ENCODE measurements around the gene CECR2.

The CECR2 gene

DNA sequence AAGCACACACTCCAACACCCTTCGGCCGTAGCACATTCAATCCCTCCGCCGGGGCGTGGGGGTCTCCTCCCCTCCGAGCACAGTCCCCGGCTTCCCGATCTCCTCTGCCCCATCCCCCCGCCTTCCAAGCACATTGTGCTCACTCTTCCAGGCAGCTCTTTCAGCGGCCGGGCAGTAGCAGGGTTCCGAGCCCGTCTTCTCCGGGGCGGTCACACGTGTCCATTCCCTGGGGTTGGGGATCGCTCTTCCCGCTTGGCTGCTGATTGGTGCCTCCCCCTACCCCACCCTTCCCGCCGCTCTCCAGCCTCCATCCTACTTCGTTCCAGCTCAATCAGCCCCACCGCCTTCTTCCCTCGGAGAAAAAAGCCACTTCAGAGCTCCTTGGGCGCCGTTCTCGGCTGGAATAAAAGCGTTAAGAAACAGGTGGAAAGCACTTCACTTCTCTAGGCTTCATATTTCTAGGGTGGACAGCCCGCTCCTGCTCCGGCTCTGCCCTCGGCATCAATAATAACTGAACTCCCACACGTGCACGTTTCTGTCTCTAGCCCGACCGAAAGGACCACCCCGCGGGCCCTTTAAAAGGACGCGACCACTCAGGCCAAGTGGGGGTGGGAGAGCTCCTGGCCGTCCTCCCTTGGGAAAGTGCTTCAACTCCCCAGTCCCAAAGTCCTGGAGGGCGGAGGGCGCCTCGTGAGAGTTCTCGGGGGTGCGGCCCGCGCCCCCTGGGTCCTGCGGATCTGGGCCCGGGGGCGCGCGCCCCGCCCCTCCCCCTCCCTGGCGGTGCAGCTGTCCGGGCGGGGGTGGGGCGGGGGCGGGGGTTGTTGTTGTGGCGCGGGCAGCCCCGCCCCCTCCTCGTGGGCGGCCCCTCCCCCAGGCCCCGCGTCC is 464 bp upstream of the CECR2 start:
- FAIRE-seq, result no peak

DNA sequence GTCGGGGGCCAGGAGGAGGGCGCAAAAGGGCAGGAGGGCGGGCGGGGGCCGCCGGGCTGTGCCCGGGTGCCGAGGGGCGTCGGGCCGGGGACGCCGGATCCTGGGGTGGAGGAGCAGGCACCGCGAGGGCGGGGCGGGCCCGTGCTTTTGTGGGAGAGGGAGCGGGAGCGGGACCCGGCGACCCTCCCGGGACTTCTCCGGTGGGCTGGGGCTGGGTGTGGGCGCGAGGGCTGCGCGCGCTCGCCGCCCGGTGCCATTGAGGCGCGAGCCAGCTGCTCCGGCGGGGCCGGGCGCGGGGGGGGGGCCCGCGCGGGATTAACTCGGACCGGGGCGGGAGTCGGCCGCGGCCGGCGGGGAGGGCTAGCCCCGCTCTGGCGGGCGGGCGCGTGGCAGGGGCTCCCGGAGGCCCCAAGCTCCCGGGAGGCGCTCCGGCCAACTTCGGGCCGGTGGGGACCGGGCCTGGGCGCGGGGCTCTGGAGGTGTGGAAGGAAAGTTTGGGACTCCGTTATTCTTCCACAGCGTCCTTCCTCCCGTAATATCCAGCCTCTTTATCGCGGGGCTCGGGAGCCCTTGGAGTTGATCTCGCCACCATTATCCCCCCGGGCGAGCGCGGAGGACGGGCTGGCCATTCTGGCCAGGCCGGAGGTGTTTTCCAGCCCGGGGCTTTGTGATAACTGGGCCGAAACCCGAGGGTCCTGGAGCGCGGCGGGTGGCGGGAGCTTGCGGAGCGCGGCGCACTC is 936 bp downstream of the CECR2 start:
- no peak for FAIRE-seq

DNA sequence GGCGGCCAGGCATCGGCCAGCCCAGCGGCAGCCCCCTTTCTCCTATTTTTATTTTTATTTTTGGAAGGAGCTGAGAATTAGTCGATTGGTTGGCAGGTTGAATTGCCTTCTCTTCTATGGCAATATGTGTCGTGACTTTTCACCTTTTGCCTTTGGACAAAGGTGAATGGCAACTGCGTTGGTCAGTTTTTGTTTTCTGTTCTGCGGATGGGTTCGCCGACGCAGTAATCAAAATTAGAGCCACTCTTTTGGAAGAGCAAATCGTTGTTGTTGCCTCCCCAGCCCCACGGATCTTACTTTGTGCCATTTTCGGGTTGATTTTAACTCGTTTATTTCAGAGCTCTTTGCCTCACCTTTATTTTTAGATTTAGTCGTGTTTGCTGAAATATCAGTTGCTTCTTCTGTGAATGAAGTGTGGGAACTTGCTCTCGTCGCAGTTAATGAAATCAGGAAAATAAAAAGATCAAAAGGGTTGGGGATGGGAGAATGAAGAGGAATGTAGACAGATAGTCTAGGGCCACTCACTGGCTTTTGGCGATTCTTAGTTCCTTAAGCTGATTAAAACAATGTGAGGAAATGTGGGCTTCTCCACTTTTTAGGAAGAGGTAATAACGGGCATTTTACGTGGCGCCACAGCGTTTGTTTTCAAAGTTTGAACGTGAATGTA is 1.6 kb downstream of the CECR2 start:
- FAIRE-seq, result no peak

DNA sequence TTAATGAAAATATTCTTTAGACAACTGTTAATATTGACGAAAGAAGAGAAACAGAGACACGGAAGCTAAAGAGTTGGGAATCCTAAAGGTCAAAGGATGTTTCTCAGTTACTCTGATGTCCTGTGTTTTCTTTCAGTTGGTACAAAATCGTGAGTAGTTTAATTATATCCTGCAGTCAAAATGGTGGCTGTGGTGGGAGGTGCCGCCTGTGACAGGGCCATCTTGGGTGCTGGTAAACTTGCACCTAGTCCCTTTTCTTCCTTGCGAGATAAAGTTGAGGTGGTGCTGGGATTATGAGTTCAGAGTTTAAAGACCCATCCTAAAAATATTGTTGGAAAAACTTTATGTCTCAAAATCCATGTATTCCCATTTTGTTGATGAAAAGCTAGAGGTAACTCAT is 2.2 kb downstream of the CECR2 start:
- no peak for FAIRE-seq

DNA sequence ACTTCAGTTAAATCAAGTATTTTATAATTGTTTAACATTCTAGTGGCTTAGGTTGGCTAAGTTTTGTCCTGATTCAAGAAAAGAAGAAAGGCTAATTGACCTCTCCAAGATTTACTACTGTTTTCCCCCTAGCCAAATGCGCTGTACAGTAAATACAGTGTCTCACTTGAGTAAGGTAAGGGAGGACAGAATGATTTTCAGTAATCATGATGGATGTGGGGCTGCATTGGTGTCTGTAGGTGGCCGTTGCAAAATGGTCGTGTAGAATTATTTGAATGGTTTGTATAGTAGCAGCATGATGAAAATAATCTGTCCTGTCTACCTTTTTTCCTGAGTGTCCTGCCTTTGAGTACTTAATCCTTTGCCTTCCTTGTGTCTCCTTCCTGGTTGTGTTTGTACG is 4.6 kb downstream of the CECR2 start:
- no peak for FAIRE-seq

DNA sequence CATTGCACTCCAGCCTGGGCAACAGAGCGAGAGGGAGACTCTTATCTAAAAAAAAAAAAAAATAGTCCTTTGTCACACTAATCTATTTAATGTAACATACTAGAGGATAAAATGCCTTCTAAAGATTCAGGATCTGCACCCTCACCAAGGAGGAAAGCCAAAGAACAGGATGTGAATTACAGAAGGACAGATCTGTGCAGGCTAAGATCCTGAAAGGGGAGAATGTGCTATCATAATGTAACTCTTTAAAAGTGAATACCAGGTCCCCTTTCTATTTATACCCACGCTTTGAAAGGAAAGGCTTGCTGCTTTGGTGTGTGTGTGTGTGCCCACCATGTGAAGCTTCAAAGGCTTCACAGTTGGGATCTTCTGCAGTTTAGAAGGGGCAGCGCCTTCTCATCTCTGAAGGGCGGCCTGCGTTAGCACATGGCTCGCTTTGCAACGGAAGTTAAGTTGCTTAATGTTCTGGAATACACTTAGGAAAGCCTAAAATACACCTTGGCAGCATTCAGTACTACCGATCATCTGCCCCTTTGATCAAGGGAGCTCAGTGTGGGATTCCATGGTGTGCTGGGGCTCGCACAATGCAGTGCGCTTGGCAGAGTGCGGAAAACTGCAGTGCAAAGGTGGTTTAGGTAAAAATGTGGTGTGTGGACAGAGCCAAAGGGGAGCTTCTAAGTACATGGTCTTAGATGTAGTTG is 6.8 kb downstream of the CECR2 start:
- FAIRE-seq, result no peak

DNA sequence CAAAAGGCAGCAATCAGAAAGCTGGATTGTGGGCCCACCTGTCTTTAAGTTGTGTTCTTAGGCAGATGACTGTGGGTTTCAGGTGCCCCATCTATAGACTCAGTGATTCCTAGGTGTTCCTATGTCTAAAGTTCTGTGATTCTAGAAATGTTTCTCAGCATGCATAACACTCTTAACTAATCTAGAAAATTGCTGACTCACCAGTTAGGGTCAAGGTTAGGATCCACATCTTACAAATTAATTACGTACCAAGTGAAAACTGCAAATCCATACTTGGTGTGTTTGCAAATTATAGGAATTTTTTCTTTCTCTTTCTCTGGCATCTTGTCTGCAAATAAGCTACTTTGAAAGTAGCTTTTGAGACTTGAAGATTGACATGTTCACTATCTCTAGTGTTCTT is 7.7 kb downstream of the CECR2 start:
- no peak for FAIRE-seq

DNA sequence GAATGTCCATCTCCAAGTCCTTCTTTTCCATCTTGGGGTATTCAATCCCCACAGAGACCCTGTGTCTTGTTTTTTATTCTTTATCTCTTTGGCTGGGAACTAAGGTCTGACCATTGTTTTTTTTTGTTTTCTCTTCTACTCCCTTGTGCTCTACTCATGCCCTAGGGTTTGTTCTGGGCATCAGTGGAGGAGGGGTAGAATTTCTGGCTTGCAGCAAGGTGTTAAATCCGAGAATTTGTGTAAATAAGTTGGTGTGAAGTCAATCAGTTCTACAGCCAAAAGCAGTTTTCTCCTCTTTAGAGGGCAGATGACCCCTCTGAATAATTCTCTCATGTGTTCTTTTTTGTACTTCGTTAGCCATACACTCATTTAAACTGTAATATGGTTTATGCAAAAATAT is 10.7 kb downstream of the CECR2 start:
- FAIRE-seq, result no peak

DNA sequence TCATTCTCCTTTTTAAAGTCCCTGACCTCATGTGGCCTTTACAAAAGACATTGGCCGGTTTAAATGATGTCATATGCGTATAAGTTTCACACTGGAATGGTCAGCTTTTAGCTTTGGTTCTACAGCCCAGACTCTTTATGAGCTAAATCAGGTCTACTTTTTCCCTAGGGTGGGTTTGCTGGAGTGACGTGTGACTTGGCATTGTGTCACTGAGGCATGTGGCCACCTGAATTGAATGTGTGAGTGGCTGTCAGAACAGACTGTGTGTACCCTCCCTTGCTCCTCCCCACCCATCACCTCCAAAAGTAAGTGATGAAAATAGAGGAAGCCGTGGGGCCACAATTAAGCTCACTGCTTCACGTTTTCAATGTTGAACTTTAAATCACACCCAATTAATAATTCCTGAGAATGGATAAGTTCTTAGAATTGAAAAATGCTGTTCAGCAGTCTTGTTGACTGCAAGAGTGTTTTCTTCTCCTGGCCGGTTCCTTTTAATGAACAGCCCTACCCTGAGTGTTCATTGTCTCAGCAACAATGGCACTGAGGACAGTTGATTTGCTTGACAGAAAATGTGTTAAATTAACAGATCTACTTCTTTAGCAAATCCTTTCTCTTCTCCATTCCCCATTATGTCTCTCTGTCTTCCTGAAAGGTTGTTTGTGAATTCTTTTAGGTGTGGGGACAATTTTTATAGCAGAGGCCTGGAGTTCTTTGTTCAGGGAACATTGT is 11.3 kb downstream of the CECR2 start:
- no peak for FAIRE-seq

DNA sequence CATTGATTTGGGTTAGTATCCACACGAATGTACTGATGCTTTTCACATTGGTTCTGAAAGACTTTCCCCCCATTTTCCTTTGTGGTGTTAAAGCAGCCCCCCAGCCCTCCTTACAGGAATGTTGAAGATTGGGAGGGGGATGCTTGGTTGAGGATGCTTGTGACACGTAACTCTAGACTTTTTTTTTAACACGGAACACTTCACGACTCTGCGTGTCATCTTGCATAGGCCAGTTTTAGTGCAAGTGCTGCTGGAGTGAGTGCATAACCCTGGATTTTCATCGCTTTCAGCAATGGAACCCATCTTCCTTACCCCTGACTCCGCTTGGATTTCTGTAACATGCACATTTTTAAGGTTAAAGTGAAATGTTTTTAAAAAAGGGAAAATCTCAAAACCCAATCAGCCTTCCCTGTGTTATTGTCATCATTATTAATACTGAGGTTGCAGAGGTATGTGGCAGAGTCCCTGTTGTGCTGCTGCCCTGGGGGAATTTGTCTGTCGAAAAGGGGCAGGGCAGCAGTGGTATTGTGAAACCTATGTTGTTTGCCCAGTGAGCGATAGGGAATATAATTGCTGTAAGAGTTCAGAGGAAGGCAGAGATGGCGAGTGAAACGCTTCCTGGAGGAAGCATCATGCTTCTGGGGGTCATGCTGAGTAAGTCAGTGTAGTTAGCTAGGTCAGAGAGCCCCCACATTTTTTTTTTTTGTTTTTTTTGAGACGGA is 12.1 kb downstream of the CECR2 start:
- FAIRE-seq, result no peak

DNA sequence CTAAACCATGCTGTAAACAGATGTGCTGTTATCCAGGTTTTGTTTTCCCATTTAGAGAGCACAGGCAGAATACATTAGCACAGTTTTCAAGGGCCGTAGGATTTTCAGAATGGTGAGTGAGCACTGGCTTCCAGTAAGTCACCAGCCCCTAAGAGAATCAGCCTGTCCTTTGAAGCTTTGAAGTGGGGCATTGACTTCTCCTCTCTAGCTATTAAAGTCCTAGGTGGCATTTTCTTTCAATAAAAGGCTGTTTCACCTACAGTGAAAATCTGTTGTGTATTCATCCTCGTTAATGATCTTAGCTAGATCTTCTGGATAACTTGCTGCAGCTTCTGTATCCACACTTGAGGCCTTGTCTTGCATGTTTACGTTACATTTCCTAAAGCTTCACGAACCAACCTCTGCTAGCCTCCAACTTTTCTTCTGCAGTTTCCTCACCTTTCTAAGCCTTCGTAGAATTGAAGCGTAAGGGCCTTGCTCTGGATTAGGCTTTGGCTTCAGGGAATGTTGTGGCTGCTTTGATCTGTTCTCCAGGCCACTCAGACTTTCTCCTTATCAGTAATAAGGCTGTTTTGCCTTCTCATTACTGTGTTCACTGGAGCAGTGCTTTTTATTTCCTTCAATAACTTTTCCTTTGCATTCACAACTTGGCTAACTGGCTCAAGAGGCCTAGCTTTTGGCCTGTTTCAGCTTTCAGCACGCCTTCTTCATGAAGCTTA is 15.5 kb downstream of the CECR2 start:
- FAIRE-seq, result no peak

DNA sequence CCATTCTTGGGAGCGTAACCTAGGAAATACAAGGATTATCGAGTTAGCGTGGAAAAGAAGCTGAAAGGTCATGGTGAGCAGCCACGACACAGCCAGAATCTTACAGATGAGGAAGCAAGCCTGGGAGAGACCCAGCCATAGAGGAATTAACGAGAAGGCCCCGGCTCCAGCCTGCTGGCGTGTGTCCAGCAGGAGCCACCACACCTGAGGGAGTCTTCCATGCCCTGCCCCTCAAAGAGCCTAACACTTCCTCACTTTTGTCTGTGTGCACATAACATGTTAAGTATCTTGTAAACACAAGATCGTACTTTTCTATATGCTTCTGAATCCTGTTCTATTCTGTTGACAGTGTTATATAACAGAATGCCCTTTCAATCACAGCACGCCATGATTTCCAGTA is 18.1 kb downstream of the CECR2 start:
- no peak for FAIRE-seq

DNA sequence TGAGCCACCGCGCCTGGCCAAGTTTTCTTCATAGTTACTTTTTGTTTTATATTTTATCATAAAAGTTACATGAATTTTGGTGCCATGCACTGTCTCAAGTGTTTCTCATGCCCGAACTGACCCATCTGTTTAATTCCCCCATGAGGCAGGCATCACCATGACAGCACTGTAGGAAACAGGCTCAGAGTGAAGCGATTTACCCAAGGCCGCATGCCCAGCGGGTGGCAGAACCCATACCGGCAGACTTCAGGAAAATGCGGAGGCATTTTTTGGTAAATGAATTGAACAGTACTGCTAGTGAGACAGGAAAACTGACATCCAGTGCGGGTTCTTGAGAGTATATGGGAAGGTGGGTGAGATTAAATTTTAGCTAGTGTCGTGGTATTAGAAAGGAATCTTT is 19.0 kb downstream of the CECR2 start:
- no peak for FAIRE-seq

DNA sequence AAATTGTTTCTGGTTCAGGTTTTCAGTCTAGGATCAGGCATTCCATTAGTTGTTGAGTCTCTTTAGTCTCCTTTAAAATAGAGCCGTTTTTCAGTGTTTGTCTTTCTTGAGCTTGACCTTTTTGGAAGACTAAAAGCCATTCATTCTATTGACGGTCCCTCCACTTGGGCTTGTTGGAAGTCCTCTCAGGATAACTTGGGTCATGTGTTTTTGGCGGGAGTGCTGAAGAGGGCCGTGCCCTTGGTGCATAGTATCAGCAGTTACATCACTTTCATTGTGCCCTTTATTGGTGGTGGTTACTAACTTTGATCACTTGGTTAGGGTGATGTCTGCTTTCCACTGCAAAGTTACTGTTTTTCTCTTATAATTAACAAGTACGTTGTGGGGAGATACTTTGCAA is 20.8 kb downstream of the CECR2 start:
- FAIRE-seq, result no peak

DNA sequence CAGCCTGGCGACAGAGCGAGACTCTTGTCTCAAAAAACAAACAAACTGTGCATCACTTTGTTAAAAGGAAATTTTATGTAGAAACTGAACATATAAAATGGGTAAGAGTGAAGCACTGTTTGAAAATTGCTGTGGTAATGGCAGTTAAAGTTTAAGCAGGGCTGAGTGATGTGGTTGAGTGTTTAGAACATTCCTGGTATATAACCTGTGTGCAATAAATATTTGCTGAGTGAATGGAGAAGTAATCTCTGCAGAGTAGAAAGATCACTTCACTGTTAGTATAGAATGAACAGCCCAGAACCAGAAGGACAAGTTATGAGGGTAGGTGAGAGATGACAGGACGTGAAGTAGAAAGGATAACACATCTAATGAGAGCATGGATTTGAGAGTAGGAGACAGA is 27.3 kb downstream of the CECR2 start:
- FAIRE-seq, result no peak

DNA sequence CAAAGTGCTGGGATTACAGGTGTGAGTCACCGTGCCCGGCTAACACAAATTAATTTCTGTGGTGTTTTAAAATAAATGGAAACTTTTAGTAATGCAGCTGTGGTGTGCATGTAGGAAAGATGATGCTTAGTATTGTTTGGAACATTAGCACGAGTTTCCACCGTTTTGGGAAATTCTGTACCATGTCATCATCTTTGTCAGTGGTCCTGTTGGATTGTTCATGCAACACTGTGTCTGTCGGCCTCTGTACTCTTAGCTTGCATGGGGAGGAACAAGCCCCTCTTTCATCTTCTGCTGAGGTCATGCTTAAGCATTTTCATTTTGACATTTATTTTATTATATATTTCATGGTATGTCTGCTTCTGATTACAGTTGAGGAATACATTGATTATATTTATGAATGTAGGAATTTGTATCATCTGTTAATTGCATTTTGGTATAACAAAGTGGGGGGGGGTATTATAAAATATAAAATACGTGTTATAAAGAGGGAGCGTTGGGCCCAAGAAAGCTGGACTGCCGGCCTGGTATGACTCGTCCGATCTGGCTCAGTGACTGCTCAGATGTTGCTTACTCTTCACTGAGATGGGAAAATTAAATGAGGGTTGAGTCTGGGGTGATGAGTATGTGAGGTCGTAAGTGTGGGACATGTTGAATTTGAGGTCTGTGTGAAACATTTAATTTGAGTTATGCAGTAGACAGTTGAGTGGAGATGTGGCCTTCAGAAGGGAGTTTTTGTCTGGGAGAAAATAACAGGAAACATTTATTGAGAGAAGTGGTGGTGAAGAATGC is 28.7 kb downstream of the CECR2 start:
- no peak for FAIRE-seq

DNA sequence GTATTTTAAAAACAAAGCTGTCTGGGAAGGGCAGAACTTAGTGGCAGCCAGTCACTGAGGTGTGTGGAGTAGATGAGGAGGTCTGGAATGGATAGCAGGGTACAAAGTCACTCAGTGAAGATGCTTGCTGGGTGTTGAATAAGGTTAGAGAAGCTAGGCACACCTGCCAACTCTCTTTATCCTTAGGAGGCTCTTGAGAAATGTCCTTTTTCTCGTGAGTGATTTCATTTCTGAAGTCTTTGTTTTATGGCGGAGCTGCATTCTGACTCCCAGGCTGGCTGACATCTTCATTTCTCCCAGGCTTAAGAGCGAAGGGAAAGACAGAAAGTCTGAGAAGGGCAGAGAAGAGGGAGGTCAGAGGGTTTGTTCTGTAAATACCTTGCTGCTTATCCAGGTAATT is 31.0 kb downstream of the CECR2 start:
- FAIRE-seq, result no peak

DNA sequence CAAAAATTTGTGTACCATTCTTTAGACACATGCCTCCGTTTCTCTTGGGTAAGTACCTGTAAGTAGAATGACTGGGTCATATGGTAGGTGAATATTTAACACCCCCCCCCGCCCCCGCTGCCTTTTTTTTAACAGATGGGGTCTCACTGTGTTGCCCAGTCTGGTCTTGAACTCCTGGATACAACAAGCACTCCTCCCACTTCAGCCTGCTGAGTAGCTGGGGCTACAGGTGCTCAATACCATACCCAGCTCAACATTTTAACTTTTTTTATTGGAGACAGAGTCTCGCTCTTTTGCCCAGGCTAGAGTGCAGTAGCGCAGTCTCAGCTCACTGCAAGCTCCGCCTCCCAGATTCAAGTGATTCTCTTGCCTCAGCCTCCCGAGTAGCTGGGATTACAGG is 32.5 kb downstream of the CECR2 start:
- no peak for FAIRE-seq

DNA sequence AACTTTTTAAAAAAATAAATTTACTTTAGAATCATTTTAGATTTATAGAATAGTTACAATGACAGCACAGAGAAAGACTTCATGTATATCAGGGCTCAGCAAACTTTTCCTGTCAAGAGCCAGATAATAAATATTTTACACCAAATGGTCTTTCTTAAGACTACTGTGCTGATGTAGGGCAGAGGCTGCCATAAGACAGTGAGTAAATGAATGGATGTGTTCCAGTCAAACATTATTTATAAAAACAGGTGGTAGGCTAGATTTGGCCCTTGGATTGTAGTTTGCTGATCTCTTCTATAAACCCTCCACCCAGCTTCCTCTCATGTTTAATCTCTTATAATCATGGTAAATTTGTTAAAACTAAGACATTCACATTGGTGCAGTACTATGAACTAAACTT is 33.0 kb downstream of the CECR2 start:
- FAIRE-seq, result no peak

DNA sequence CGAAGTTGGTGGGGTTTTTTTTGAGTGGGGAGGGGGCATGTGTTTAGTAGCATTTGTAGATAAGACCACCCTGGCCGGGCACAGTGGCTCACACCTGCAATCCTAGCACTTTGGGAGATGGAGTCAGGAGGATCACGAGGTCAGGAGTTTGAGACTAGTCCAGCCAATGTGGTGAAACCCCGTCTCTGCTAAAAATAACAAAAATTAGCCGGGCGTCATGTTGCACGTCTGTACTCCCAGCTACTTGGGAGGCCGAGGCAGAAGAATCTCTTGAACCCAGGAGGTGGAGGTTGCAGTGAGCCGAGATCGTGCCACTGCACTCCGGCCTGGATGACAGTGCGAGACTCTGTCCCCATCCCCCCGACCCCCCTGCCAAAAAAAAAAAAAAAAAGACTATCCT is 34.6 kb downstream of the CECR2 start:
- no peak for FAIRE-seq
